ENCODE data around the gene MPST. TPM values are rescaled to one million over a fixed set of nuclear protein-coding genes. Genes with fewer than 3 reads are reported as not detected.

The MPST gene
- total and polyA plus RNA-seq, 8 donors, result 46.4 to 161 (median 51.6) TPM

DNA sequence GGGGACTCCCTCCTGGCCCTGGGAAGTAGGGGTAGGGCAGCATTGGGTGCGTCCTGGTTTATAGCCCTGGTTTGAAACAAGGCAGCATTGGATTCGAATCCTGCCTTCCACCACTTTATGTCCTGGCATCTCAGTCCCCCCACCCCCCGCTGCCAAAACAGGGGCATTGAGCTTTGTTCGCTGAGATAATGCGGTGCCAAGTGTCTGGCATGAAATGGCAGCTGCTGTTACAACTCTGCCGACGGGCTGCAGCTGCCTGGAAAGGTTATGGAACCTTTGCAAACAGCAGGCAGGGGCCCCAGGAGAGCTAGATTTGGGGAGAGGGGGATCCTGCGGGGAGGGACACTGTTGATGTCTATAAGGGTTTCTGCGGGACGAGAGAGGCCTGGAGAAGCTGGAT lies 2.2 kb upstream of the MPST start:
- Histone ChIP-seq H3K9me3 (no peaks in the 10 kb centered on the region), H3K4me3 (peak overlapping the region in 2 of 4 donors; percentile 92 to 96), H3K36me3 (no peaks in the 10 kb centered on the region), H3K4me1 (peaks cover 22 to 41% (median 24%) of the 10 kb centered on the region in 3 donors), H3K27ac (no peak overlapping the region), H3K27me3 (no peaks in the 10 kb centered on the region)
- no peak for TF ChIP-seq CTCF (IDR thresholded peaks at IDR 0.05)
- no peak for FAIRE-seq
- intact Hi-C loops (cut with DNase I), result no loop called here
- peak in 1 of 6 donors; percentile 28 for DNase-seq
- 40 to 41% methylated on average over 10 of the region's 10 CpGs for WGBS, 2 donors
- ATAC-seq, result no peak

DNA sequence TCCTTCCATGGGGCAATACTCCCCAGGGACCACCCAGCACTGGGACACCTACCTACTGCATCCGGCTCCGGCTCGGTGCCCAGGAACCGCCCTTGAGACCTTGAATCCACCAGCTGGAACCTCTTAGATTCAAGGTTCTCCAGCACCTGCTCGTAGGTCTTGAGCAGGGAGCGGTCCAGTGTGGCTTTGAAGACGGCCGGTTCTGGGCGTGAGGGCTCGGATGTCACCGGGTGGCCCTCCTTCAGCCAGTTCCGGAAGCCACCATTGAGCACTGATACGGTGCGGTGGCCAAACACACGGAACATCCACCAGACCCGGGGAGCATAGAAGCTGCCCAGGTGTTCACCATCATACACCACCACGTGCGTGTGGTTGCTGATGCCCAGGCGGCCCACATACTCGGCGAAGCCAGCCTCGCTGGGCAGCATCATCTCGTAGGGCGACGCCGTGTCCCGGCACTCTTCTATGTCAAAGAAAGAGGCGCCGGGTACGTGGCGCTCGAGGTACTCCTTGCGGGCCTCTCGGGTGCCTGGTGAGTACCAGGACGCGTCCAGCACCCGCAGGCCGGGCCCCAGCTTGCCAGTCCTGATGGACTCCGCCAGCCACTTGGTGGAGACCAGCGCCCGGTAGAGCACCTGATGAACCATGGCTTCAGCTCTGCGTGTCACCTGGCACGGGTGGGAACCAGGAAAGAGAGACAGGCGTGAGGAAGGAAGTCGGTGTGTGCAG lies 1.3 kb upstream of the MPST start:
- H3K9me3 ChIP-seq, result no peaks in the 10 kb centered on the region
- no peaks in the 10 kb centered on the region for H3K36me3 ChIP-seq
- ATAC-seq (peak; percentile 0 to 16 (median 2)), DNase-seq (peak in 4 of 6 donors; percentile 33 to 85 (median 47)), FAIRE-seq (no peak)
- 26 to 27% methylated on average over 45 of the region's 45 CpGs for WGBS, 2 donors
- TF ChIP-seq CTCF (IDR thresholded peaks at IDR 0.05), result no peak
- no peaks in the 10 kb centered on the region for H3K27me3 ChIP-seq
- H3K4me1 ChIP-seq, result peaks cover 20 to 47% (median 24%) of the 10 kb centered on the region in 3 donors
- H3K4me3 ChIP-seq, result peak overlapping the region; percentile 88 to 97 (median 94)
- H3K27ac ChIP-seq, result peak overlapping the region; percentile 76 to 90 (median 88)
- intact Hi-C loops (cut with DNase I), result no loop called here

DNA sequence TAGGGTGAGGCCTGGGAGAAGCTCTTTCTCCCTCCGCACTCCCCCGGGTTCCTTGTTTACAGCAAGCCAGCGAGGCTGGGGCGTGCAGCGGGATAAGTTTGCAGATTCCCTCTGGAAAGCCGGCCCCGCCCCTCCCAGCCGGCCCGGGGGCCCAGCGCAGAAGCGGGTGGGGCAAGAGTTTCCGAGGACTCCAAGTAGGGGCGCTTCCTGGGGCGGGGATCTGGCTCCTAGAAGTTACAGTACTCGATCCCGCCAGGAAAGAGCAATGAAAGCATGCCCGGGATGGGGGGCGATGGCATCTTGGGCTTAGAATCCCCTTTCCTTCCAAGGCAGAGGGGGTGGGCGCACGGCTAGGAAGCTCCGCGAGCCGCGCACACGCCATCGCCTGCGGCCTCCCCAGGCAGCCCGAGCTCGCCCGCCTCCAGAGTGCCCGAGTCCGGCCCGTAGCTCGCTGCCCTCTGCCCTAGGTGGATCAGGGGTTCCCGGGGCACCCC lies 680 bp upstream of the MPST start:
- H3K36me3 ChIP-seq, result no peaks in the 10 kb centered on the region
- peak overlapping the region; percentile 76 to 90 (median 88) for H3K27ac ChIP-seq
- peak in 5 of 6 donors; percentile 55 to 87 (median 66) for DNase-seq
- H3K9me3 ChIP-seq, result no peaks in the 10 kb centered on the region
- H3K27me3 ChIP-seq, result no peaks in the 10 kb centered on the region
- intact Hi-C loops (cut with DNase I), result no loop called here
- TF ChIP-seq CTCF (IDR thresholded peaks at IDR 0.05), result no peak
- no peak for FAIRE-seq
- WGBS, 2 donors, result 0% methylated on average over 28 to 35 of the region's 35 CpGs
- peak; percentile 18 to 52 (median 28) for ATAC-seq
- H3K4me3 ChIP-seq, result peak overlapping the region; percentile 88 to 97 (median 94)
- peaks cover 20 to 48% (median 24%) of the 10 kb centered on the region in 3 donors for H3K4me1 ChIP-seq

DNA sequence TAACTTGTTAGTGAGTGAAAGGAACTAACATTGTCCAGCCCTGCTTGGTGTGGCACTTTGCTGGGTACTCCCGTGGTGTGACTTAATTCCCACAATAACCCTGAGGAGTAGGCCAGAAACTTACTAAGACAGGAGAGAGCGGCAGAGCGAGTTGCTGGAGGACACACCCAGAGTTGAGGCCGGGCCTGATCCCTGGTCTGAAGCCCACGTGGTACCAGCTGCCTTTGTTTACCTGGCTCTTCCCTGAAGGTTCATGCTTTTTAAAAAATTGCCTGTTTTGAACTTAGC lies 594 bp downstream of the MPST start:
- 2% methylated on average over 5 of the region's 5 CpGs for WGBS, 2 donors
- intact Hi-C loops (cut with DNase I), result no loop called here
- peak overlapping the region; percentile 51 to 96 (median 90) for H3K4me3 ChIP-seq
- no peak for FAIRE-seq
- peak; percentile 32 to 52 (median 45) for ATAC-seq
- no peaks in the 10 kb centered on the region for H3K36me3 ChIP-seq
- peaks cover 20 to 51% (median 24%) of the 10 kb centered on the region in 3 donors for H3K4me1 ChIP-seq
- H3K9me3 ChIP-seq, result no peaks in the 10 kb centered on the region
- peak overlapping the region; percentile 76 to 90 (median 88) for H3K27ac ChIP-seq
- TF ChIP-seq CTCF (IDR thresholded peaks at IDR 0.05), result no peak
- DNase-seq, result peak in 2 of 6 donors; percentile 36 to 37
- no peaks in the 10 kb centered on the region for H3K27me3 ChIP-seq

DNA sequence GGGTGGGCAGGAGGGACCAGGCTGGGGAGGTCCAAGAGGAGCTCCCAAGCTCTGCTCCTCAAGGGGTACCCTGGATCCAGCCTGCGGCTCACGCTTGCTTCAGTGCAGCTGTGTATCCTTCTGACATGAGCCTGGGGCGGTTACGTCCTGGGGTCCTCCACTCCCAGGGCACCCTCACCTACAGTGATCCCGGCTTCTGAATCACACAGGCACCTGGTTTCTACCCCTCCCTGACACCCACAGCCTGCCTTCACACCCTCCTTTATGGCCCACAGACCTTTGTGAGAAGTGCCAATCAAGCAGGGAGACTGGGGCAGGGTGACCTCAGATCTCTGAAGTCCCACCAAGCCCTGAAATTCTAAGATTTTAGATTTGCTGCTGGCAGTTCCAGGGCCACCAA lies 1.5 kb downstream of the MPST start:
- no peak for TF ChIP-seq CTCF (IDR thresholded peaks at IDR 0.05)
- ATAC-seq (no peak), DNase-seq (no peak), FAIRE-seq (no peak)
- Histone ChIP-seq H3K27me3 (no peaks in the 10 kb centered on the region), H3K4me1 (peaks cover 20 to 54% (median 24%) of the 10 kb centered on the region in 3 donors), H3K27ac (peak overlapping the region in 2 of 4 donors; percentile 86 to 90), H3K4me3 (peak overlapping the region in 2 of 4 donors; percentile 88 to 96), H3K36me3 (peaks cover 0 to 5% (median 0%) of the 10 kb centered on the region in 3 donors), H3K9me3 (no peaks in the 10 kb centered on the region)
- intact Hi-C loops (cut with DNase I), result no loop called here
- WGBS, 2 donors, result 85 to 100% methylated on average over 5 of the region's 5 CpGs

All from pancreas (tissue), 10 donors.